H54 (cell line): ENCODE data around the gene ARHGAP10.

Experiments
- DNase-seq: peaks from one replicate; pipeline ENCODE4 v3.0.0; 2011; ENCODE audit warnings: low spot score, mixed read lengths; ENCODE audit not compliant: insufficient read length
- FAIRE-seq: peaks from 3 replicates; lab custom pipeline; 2011; peaks lifted over from hg19 to GRCh38; lab: Jason Lieb, UNC
- POLR2A ChIP-seq: IDR thresholded peaks from 2 replicates; pipeline ENCODE4 v1.6.1; 2011; ENCODE audit warnings: low read depth, mild to moderate bottlenecking, low read length

The ARHGAP10 gene

DNA sequence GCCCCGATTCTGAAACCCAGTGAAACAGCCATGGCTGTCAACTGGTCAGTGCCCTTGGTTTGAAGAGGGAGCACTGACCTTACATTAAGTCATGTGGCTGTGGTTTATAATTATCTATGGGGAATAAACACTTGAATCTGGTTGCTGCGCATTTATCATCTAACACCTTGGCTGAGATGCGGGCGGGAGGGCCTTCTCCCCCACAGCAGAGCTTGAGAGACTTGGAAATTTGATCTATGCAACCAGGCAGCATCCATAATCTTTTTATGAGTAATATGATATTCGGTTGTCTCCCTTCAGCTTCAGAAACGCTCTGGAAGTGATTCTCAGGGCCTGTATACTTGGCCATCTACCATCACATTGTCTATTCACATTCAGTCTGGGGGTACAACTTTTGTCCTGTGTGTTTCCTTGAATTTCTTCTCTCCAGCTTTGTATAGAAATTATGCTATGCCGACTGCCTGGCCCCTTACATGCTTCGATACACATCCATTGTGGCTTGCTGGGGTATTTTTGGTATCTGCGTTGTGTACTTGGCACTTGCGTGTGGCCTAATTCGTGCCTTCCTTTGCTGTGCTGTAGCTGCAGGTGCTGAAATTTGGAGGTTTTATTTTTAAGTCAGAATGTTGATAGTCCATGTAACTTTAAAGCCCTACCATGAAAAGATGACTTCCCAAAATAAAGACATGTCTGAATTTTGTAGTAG lies 321.6 kb downstream of the ARHGAP10 start:
- no peak for TF ChIP-seq POLR2A
- DNase-seq (no peak), FAIRE-seq (no peak)

DNA sequence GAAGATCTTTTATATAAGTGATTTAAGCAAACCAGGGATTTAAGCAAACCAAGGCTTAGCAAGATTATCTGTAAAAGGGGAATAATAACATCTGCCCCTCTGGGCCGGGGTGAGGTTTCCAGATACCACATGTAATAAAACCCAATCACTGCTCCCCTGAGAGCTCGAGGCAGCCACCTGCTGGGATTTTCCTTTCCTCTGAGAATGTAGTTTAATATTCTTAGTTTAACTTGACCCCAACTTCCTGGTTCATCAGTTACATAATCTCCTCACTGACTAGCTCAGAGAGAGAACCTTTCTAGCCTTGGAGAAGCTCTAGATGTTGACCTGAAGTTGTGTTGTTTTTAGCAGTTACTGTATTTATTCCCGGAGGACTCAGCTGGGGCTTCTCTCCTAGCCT lies 322.4 kb downstream of the ARHGAP10 start:
- no peak for FAIRE-seq
- DNase-seq = no peak
- TF ChIP-seq POLR2A = no peak

DNA sequence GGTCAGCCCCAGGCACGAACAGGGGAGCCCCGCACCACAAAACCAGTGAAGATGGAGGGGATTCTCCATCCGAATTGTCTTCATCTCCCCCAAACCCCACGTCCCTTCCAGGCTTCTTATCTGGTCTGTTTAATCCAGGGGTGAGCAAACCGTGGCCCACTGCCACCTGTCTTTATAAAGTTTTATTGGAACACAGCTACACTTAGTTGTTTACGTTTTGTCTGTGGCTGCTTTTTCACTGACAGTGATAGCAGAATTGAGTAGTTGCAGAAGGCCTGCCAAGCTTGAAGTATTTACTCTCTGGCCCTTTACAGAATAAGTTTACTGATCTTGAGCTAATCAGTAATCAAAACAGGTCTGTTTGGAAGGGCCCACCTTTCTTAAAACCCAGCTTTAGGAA lies 324.0 kb downstream of the ARHGAP10 start:
- TF ChIP-seq POLR2A = no peak
- FAIRE-seq (no peak), DNase-seq (no peak)

DNA sequence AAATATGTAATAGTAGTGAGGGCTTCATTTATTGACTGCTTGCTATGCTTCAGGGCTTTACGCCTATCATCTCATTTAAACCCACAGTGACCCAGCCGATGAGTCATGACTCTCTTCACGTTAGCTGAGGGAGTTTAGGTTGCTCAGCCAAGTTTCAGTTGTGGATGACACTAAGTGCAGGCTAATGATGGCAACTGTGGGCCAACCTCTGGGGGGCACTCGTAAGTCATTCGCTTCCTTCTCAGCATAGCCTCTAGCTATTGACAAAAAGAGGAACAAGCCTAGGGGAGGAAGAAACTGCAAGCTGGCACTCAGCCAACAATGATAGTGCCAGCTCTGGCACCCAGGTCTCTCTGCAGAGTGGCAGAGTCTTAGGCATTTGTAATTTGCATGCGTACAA lies 325.0 kb downstream of the ARHGAP10 start:
- FAIRE-seq (no peak), DNase-seq (peak; percentile 8)
- no peak for TF ChIP-seq POLR2A

DNA sequence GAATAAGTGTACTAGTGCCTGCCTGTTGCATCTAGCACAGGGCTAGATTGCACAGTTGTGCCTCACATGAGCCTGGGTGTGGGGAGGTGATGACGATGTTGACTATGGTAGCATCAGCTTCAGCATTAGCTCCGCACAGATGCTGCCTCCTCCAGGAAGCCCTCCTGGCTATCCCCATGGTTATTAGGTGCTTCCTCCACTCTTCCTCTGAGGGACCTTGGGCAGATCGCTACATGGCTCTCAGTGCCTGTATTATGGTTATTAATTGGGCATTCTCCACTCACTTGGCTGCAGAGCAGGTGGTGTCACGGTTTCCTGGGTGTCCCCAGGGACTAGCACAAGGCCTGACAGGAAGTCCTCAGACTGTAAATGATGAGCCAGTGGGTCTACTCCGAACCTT lies 325.6 kb downstream of the ARHGAP10 start:
- DNase-seq (no peak), FAIRE-seq (no peak)
- TF ChIP-seq POLR2A = no peak

DNA sequence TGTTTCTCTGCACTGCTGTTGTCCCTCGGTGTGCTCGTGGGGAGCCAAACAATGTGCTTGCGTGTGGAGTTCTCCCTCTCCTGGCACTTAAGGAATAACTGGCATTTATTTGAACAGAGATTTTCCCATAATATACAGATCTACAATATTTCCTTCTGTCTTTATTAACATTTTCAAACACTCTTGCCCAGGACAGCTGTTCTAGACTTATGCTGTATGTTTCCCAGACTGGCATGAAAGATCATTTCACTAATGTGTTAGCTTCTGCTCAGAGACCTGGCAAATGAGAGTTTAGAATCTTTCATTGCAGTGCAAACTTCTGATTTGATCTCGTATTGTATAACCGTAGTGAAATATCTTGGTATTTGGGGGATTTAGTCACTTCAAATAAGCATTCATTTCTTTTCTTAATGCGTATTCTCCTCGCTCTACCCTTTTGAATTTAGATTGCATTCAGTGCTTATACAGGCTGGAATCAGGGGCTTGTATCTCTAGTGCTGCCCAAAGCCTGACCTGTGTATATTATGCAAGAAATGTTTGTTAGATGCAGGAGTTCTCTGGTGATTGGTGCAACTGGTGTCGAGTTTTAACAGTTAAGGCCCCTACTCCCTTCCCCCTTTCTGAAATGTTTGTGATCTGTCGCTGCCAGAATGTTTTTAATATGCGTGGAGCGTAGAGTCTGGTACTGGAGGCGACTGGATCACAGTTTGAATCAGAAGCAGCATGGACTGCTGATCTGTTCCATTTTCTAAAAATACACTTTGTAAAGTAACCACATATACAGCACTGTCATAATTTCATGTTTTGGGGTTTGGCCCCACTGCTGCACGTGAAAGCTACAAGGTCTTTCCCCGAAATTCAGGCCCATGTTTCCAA lies 326.3 kb downstream of the ARHGAP10 start:
- DNase-seq = no peak
- no peak for TF ChIP-seq POLR2A
- FAIRE-seq = no peak

DNA sequence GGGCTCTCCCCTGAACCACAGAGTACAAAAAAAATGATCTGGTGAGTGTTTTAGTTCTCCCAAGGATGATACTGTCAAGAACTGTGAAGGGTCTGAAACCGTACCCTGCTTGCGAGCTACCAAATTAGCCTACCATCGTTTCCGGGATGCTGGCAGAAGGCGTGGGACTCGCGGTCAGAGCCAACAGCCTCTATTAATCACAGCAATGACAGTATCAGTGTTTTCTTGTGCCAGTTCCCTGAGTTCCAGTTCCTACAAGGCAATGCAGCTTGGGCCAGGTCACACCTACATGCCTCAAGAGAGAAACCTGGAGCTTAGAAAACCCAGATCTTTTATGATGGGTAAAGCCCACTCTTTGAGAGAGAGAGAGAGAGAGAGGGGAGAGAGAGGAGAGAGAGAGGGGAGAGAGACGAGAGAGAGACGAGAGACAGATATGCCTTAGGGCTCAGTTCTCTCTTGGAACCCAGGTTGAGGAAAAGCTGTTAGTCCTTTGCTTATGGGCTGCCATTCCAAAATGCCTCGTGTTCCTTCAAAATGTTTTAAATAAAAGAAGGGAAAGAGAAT lies 327.8 kb downstream of the ARHGAP10 start:
- no peak for FAIRE-seq
- TF ChIP-seq POLR2A = no peak

DNA sequence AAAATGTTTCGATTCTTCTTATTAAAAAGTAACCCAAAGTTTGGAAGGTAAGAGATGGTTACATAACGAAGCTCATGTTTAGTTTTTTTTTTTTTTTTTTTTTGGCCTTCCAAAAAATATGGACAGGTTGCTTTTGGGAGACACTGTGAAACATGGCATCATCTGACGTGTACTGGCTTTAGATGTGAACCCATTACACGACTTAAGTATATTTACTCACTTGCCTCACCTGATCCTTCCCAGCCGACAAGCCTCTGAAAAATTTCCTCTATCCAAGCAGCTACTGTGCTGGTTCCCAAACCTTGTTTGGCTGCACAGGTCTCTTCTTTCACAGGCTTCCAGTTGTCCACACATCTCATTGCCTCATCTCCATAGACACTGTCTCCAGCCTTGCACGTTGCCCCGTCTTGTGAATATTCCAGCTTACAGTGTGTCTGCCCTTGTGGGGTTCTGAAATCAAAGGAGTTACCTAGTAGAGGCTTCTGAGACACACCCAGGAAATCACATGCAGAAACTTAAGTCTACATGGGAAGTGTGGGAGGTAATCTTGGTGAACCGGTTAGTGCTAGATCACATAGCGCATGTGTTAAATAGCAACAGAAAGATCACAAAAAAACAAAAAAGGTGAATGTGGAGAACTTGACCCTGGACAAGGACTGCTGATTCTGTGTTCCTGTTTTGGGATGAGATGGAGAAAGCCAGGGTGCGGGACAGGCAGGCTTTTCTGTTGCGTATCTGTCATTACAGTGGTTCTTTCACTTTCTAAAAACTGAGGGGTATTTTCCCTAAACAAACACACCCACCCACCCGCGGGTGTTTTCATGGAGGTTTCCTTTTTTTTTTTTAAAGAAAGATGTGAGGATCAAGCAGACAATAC lies 328.6 kb downstream of the ARHGAP10 start:
- DNase-seq = no peak
- no peak for TF ChIP-seq POLR2A
- FAIRE-seq = no peak

More for the DNA sequence above, 327.8 kb downstream of the ARHGAP10 start:
- no peak for DNase-seq

DNA sequence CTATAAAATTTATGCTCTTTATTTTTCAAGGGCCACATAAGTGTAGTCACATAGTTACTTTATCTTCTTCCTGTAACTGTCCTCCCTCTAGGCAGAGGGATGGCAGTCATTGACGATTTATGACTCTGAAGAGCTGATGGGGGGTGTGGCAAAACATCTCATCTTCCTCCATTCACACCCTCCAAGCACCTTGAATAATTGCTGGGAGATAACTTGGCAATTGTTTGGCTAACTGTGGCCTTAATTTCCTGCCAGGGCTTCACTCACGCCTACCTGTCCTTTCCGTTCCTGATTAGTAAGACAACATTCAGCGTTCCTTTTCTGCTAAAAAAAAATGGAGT lies 329.2 kb downstream of the ARHGAP10 start:
- DNase-seq = no peak
- no peak for TF ChIP-seq POLR2A
- FAIRE-seq = no peak

DNA sequence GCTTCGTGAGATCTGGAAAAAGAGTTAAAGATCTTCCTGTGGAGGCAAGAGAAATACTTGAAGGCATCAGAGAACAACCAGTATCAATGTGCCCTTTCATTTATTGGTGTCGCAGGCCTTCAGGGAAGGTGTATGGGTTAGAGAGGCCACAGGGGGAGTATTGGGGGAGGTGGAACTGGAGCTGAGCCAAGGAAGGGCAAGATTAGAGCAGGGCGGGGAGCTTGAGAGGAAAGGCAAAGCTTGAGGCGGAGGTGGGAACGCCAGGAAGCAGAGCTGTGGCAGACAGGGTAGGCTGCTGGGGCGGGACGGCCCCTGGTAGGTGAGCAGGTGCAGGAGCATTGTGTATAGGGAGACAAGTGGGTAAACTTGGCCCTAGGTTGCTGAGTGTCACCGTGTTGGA lies 329.9 kb downstream of the ARHGAP10 start:
- no peak for TF ChIP-seq POLR2A
- FAIRE-seq (no peak), DNase-seq (no peak)

DNA sequence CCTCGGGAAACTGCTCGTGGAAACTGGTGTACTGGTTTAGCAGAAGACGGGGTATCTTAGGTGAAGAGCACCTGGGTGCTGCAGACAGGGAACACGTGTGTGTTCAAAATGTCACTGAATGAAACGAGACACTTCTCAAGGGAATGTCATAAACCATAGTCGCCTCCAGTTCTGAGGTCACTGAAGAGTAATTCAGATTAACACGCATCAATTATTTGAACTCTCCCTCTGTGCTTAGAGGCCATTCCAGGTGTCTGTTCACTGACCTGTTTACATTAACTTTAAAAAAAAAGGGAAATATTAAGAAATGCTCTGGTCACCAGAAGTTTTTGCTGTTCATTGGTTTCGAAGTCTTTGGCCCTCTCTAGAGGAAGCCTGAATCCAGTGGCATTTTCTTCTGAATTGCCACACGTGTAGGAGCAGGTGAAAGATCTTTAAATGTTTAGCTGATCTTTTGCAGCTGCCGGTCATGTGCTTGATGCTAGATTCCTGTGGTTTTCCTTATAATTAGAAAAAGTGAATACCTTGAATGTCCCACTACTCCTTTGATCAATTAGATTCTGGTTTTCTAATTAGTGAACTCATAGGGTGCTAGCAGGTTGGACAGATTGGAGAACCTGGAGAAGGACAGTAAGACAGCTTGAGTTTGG lies 330.5 kb downstream of the ARHGAP10 start:
- FAIRE-seq (no peak), DNase-seq (no peak)
- TF ChIP-seq POLR2A = no peak

DNA sequence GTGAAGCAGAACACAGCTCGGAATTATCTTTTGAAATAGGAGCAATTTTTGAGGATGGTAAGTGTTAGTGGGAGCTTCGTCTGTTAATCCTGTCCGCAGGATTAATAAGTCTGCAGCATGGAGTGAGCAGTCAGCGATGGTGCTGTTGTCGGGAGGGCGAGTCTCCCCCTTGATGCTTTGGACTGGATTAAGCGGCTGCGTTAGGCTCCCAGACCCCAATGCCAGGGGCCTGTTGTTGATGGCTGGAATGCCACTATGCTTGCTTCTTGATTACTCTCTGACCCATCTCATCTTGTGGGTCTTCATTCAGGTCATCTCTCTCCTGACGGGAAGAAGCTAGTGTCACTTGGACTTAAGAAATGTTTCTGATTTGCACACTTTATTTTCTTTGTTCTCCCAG lies 332.6 kb downstream of the ARHGAP10 start:
- FAIRE-seq = no peak

DNA sequence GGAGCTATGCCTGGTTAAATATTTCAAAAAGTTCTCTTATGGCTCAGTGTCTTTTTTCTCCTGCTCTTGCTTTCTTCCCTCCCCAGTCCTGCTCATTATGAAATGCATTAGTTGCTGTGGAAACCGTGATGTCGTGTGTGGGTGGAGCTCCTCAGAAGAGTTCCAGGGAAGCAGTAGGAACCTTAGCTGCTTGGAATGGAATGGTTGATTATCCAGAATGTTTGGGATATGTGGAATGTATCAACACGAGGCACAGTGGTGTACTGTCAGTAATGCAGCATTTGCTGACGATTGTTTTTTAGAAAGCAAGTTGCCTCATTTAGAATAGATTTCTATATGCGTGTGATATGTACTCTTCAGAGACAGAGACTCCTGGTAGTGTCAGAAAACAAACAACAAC lies 333.2 kb downstream of the ARHGAP10 start:
- no peak for TF ChIP-seq POLR2A
- DNase-seq = no peak
- FAIRE-seq = no peak

More for the DNA sequence above, 332.6 kb downstream of the ARHGAP10 start:
- no peak for DNase-seq
- no peak for TF ChIP-seq POLR2A
